Gastrocnemius medialis (tissue), 4 donors: ENCODE data around the gene OVOL1.

Experiments
- POLR2A ChIP-seq, 2 donors: fragments of 450-650 bp; IDR thresholded peaks; one replicate each; pipeline ENCODE4 v1.6.1; 2017; ENCODE audit warnings: antibody characterized with exemption in 2 of 2, mild to moderate bottlenecking in 2 of 2, moderate library complexity in 2 of 2
- TF ChIP-seq, protein P1 (sequence below), 5 experiments: fragments of 450-650 bp in 3 of 5; fragments of 200-600 bp in 2 of 5; sonication (generic) in 2 of 5; IDR thresholded peaks in 4 of 5; conservative IDR thresholded peaks in 1 of 5; 1 replicate in 4 of 5; 2 replicates in 1 of 5; pipeline ENCODE4 v1.5.1; 2016 to 2019; ENCODE audit warnings: antibody characterized with exemption in 5 of 5, mild to moderate bottlenecking in 3 of 5, moderate library complexity in 3 of 5

DNA sequence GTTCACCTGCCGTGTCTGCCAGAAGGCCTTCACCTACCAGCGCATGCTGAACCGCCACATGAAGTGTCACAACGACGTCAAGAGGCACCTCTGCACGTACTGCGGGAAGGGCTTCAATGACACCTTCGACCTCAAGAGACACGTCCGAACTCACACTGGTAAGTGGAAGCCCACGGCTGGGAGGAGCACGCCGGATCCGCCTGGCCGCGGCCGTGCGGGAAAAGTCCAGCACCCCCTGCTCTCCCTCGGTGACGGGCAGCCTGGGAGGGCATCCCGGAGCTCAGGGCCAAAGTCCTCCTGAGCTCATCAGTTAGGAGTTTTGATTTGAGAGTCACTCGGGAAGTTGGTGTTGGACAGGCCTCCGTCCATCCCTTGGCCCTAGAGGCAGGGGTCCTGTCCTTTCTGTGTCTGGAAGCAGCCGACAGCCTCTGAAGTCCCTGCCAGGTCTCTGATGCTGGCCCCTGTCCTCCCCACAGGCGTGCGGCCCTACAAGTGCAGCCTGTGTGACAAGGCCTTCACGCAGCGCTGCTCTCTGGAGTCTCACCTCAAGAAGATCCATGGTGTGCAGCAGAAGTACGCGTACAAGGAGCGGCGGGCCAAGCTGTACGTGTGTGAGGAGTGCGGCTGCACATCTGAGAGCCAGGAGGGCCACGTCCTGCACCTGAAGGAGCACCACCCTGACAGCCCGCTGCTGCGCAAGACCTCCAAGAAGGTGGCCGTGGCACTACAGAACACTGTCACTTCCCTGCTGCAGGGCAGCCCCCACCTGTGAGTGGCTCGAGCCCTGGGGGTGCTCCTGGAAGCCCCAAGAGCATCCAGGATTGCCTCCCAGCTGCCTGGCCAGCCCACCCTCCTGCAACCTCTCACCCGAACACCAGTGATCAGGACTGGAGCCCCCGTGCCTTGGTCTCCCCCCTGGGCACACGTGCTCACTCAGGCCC lies 8.0 kb downstream of the OVOL1 start:
- TF ChIP-seq POLR2A (IDR thresholded peaks at IDR 0.05): no peak
- TF ChIP-seq, protein P1, sequence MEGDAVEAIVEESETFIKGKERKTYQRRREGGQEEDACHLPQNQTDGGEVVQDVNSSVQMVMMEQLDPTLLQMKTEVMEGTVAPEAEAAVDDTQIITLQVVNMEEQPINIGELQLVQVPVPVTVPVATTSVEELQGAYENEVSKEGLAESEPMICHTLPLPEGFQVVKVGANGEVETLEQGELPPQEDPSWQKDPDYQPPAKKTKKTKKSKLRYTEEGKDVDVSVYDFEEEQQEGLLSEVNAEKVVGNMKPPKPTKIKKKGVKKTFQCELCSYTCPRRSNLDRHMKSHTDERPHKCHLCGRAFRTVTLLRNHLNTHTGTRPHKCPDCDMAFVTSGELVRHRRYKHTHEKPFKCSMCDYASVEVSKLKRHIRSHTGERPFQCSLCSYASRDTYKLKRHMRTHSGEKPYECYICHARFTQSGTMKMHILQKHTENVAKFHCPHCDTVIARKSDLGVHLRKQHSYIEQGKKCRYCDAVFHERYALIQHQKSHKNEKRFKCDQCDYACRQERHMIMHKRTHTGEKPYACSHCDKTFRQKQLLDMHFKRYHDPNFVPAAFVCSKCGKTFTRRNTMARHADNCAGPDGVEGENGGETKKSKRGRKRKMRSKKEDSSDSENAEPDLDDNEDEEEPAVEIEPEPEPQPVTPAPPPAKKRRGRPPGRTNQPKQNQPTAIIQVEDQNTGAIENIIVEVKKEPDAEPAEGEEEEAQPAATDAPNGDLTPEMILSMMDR (IDR thresholded peaks at IDR 0.05 in 4 of 5, conservative IDR thresholded peaks at IDR 0.05 in 1 of 5): no peak
